ENCODE measurements around the gene FILIP1.

- TF ChIP-seq CTCF (IDR thresholded peaks at IDR 0.05 in 4 of 5, conservative IDR thresholded peaks at IDR 0.05 in 1 of 5), result no peak
- peak; percentile 31 to 77 for TF ChIP-seq POLR2A (IDR thresholded peaks at IDR 0.05)
Observed at GRCh38 chr6:75492386-75493153, 1.0 kb downstream of the FILIP1 start.
